IPS-18a (cell line): ENCODE measurements around the gene HDLBP.

Experiments
- H3K27ac ChIP-seq: one replicate; pipeline ENCODE4 v1.5.1; 2013; ENCODE audit warnings: low read length
- H3K27me3 ChIP-seq: one replicate; pipeline ENCODE4 v1.6.1; 2013; ENCODE audit warnings: mild to moderate bottlenecking, low read length; ENCODE audit not compliant: control insufficient read depth, insufficient read depth
- H3K36me3 ChIP-seq: one replicate; pipeline ENCODE4 v1.6.1; 2013; ENCODE audit warnings: low read depth, low read length; ENCODE audit not compliant: control insufficient read depth
- H3K4me1 ChIP-seq: one replicate; pipeline ENCODE4 v1.6.1; 2013; ENCODE audit warnings: low read depth, low read length; ENCODE audit not compliant: control insufficient read depth
- H3K4me3 ChIP-seq: one replicate; pipeline ENCODE4 v1.5.1; 2013; ENCODE audit warnings: low read length
- H3K9ac ChIP-seq: one replicate; pipeline ENCODE4 v1.6.1; 2013; ENCODE audit warnings: mild to moderate bottlenecking, low read length, moderate library complexity
- H3K9me3 ChIP-seq: one replicate; pipeline ENCODE4 v1.6.1; 2013; ENCODE audit warnings: low read depth, low read length; ENCODE audit not compliant: control insufficient read depth

Gene HDLBP

GRCh38 chr2:241313543-241314095, 1.9 kb downstream of the HDLBP start:
- H3K4me1 ChIP-seq: peaks cover 24% of the 10 kb centered on the region
- no peak overlapping the region for H3K27ac ChIP-seq
- H3K9ac ChIP-seq: peak overlapping the region; percentile 99
- H3K27me3 ChIP-seq: no peaks in the 10 kb centered on the region
- peaks cover 6% of the 10 kb centered on the region for H3K36me3 ChIP-seq
- peak overlapping the region; percentile 92 for H3K4me3 ChIP-seq
- no peaks in the 10 kb centered on the region for H3K9me3 ChIP-seq

DNA sequence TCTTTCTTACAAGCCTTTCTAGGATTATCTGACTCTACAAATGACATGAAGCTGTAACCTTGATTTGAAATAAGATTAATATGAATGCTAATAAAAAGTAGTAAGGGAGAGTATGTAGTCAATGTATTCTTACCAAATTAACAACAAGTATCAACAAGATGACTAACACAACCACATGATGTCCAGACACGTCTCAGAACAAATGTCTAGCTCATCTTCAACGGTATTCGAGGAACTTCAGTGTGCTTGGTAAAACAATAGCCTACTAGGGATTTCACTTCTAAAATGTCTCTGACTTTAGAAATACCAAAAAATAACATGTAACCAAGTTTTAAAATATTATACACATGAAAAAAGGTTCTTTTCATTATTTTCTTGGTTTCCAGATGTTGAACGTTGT, 3.4 kb downstream of the HDLBP start:
- Histone ChIP-seq H3K27me3 (no peaks in the 10 kb centered on the region), H3K27ac (no peak overlapping the region), H3K4me1 (peaks cover 11% of the 10 kb centered on the region), H3K9ac (no peak overlapping the region), H3K9me3 (no peaks in the 10 kb centered on the region), H3K36me3 (no peaks in the 10 kb centered on the region), H3K4me3 (no peak overlapping the region)

DNA sequence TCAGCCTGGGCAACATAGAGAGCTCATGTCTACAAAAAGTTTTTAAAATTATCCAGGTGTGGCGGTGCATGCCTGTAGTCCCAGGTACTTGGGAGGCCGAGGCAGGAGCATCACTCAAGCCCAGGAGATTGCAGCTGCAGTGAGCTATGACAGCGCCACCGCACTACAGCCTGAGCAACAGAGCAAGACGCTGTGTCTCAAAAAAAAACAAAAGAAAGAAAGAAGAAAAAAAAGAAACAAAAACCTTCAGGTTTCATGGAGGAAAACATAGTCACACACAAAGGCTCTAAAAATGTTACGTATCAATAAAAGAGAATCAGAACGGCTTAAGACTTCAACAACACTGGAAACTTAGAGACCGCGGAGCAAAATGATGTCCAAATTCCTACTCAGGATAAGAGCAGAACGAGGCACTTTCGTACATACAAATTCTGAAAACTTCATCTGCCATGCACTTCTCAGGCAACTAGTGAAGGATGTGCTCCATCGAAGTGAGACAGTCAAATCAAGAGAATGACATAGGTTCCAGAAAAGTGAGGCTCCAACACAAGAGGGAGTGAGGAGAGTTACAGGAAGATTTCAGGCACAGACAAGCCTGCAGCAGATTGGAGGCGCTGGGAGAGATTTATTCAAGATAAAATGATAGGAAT, 4.4 kb downstream of the HDLBP start:
- no peak overlapping the region for H3K4me3 ChIP-seq
- H3K27me3 ChIP-seq: no peaks in the 10 kb centered on the region
- H3K9me3 ChIP-seq: no peaks in the 10 kb centered on the region
- peaks cover 11% of the 10 kb centered on the region for H3K4me1 ChIP-seq
- H3K36me3 ChIP-seq: no peaks in the 10 kb centered on the region
- no peak overlapping the region for H3K27ac ChIP-seq
- no peak overlapping the region for H3K9ac ChIP-seq

DNA sequence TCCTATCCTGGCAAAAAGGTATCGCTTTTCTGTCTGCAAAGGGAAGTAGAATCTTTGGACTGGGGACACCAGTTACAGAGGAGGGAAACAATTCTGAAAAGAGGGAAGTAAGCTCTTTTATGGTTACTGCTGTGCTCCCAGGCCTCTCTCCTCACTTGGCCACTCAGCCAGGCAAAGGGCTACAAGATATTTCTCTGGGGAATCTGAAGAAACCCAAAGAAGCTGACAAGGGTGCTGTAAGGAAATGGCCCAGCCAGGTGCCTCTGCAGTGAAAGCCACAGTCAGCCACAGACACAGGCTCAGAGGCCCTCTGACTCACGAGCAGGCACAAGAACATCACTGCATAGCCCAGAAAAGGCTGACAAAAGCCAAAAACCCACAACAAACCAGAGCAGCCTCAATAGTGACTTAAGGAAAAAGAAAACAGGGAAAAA, 5.8 kb downstream of the HDLBP start:
- Histone ChIP-seq H3K27ac (no peak overlapping the region), H3K27me3 (no peaks in the 10 kb centered on the region), H3K36me3 (no peaks in the 10 kb centered on the region), H3K4me3 (no peak overlapping the region), H3K4me1 (peaks cover 11% of the 10 kb centered on the region), H3K9me3 (no peaks in the 10 kb centered on the region), H3K9ac (no peak overlapping the region)

- Histone ChIP-seq H3K4me1 (peaks cover 7% of the 10 kb centered on the region), H3K27ac (no peak overlapping the region), H3K9ac (no peak overlapping the region), H3K36me3 (no peaks in the 10 kb centered on the region), H3K9me3 (no peaks in the 10 kb centered on the region), H3K4me3 (no peak overlapping the region), H3K27me3 (no peaks in the 10 kb centered on the region)
Observed at GRCh38 chr2:241308832-241309500, 6.5 kb downstream of the HDLBP start.

DNA sequence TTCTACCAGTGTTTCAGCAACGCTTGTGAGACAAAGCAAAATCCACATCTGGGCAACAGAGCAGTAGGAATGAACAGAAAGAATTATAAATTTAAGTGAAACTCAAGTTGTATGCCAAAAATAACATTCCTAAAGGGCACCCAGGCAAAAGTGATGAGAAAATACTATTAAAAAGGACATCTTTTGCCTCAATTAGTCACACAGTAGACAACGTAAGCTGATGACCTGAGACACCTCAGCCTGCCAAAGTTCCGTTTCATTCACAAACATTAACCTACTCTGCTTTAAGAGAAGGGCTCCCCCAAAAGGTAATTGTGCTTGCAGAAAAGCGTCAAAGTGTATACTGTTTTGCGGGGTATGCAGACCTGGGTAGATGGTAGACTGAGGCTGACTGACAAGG, 7.2 kb downstream of the HDLBP start:
- H3K27me3 ChIP-seq: no peaks in the 10 kb centered on the region
- H3K4me3 ChIP-seq: no peak overlapping the region
- H3K9ac ChIP-seq: no peak overlapping the region
- no peaks in the 10 kb centered on the region for H3K36me3 ChIP-seq
- no peak overlapping the region for H3K27ac ChIP-seq
- H3K9me3 ChIP-seq: no peaks in the 10 kb centered on the region
- peaks cover 3% of the 10 kb centered on the region for H3K4me1 ChIP-seq

- Histone ChIP-seq H3K36me3 (no peaks in the 10 kb centered on the region), H3K9ac (no peak overlapping the region), H3K9me3 (no peaks in the 10 kb centered on the region), H3K27ac (no peak overlapping the region), H3K27me3 (no peaks in the 10 kb centered on the region), H3K4me3 (no peak overlapping the region), H3K4me1 (peaks cover 3% of the 10 kb centered on the region)
Observed at GRCh38 chr2:241307055-241307454, 8.4 kb downstream of the HDLBP start.

GRCh38 chr2:241304039-241304670, 11.3 kb downstream of the HDLBP start:
- H3K27me3 ChIP-seq: no peaks in the 10 kb centered on the region
- H3K36me3 ChIP-seq: no peaks in the 10 kb centered on the region
- no peaks in the 10 kb centered on the region for H3K9me3 ChIP-seq
- no peak overlapping the region for H3K9ac ChIP-seq
- no peaks in the 10 kb centered on the region for H3K4me1 ChIP-seq
- H3K27ac ChIP-seq: no peak overlapping the region
- H3K4me3 ChIP-seq: no peak overlapping the region

DNA sequence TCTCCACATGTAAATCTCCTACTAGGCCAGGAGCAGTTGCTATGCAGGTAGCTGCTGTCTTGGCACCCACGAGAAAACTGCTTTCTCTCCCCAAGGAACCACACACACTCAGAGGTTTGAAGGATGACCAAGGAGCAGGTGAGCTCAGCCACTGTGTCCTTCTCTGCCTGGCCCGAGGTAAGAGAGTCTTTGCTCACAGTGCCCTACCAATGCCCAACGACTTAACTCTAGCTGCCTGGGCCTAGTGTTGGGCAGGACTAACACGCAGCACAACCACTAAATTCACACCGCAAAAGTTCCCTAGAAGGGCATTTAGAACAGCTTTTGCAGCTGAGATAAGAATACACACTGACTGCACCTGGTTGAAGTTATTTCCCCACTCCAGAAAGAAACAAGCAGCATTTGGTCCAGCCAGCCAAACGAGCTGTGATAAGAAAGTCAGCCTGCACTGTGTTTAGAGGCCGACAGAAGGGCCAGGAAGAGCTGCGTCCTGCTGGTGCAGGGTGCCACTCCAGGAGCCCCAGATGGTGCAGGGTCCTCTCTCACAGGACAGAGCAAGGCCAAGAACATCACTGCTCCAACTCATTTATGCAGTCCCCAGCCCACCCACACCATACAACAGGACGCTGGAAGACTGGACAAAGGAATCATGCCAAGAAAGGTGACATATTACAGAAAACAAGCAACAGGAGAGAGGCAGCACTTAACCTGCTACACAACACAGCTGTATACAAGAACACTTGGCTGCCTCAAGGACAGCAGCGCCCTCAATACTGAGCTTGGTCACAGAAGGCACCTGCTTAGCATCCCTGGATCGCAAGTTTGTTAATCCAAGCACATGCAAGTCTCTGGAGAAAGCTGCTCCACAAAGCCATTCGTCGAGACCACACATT, 12.5 kb downstream of the HDLBP start:
- no peak overlapping the region for H3K27ac ChIP-seq
- H3K4me1 ChIP-seq: no peaks in the 10 kb centered on the region
- H3K36me3 ChIP-seq: no peaks in the 10 kb centered on the region
- no peak overlapping the region for H3K4me3 ChIP-seq
- H3K27me3 ChIP-seq: no peaks in the 10 kb centered on the region
- no peaks in the 10 kb centered on the region for H3K9me3 ChIP-seq
- no peak overlapping the region for H3K9ac ChIP-seq

- no peaks in the 10 kb centered on the region for H3K4me1 ChIP-seq
Observed at GRCh38 chr2:241302083-241302482, 13.4 kb downstream of the HDLBP start.

GRCh38 chr2:241300000-241300399, 15.5 kb downstream of the HDLBP start:
- H3K4me1 ChIP-seq: no peaks in the 10 kb centered on the region
- H3K9ac ChIP-seq: no peak overlapping the region

More at GRCh38 chr2:241302083-241302482, 13.4 kb downstream of the HDLBP start:
- Histone ChIP-seq H3K27ac (no peak overlapping the region), H3K27me3 (no peaks in the 10 kb centered on the region), H3K4me3 (no peak overlapping the region), H3K9me3 (no peaks in the 10 kb centered on the region), H3K36me3 (peaks cover under 1% of the 10 kb centered on the region), H3K9ac (no peak overlapping the region)

More at GRCh38 chr2:241300000-241300399, 15.5 kb downstream of the HDLBP start:
- Histone ChIP-seq H3K36me3 (peaks cover 4% of the 10 kb centered on the region), H3K27me3 (no peaks in the 10 kb centered on the region), H3K4me3 (no peak overlapping the region), H3K27ac (no peak overlapping the region), H3K9me3 (no peaks in the 10 kb centered on the region)
